OCI-LY3 (cell line): ENCODE data around the gene VGLL4.

Experiments
- H2AFZ ChIP-seq: fragments of 200-600, 300-600 bp; shearing (Covaris generic); 2 replicates; pipeline ENCODE4 v1.6.0; 2014; ENCODE audit warnings: antibody characterized with exemption, low read depth, low read length
- H3K27ac ChIP-seq: fragments of 200-600, 300-600 bp; sonication (generic); 2 replicates; pipeline ENCODE4 v1.5.1; 2014; ENCODE audit warnings: mild to moderate bottlenecking, low read length, moderate library complexity, mixed read lengths
- H3K27me3 ChIP-seq: fragments of 200-600, 300-600 bp; sonication (generic); 2 replicates; pipeline ENCODE4 v1.6.1; 2014; ENCODE audit warnings: low read depth, low read length, mixed read lengths
- H3K36me3 ChIP-seq: fragments of 200-600, 300-600 bp; sonication (generic); replicated peaks from 2 replicates; pipeline ENCODE3; 2014; ENCODE audit warnings: low read depth, low read length, mixed read lengths
- H3K4me1 ChIP-seq: fragments of 300-600, 200-600 bp; sonication (generic); 2 replicates; pipeline ENCODE4 v1.6.1; 2014; ENCODE audit warnings: low read length, mixed read lengths
- H3K4me2 ChIP-seq: fragments of 200-600, 300-600 bp; sonication (generic); 2 replicates; pipeline ENCODE4 v1.6.1; 2014; ENCODE audit warnings: low read length, mixed read lengths
- H3K4me3 ChIP-seq: fragments of 300-600, 200-600 bp; sonication (generic); 2 replicates; pipeline ENCODE4 v1.5.1; 2014; ENCODE audit warnings: antibody characterized with exemption, mild to moderate bottlenecking, low read length, moderate library complexity
- H3K79me2 ChIP-seq: fragments of 300-600, 200-600 bp; shearing (Covaris generic); 2 replicates; pipeline ENCODE4 v1.6.1; 2014; ENCODE audit warnings: mild to moderate bottlenecking, low read length, mixed read lengths
- H3K9ac ChIP-seq: fragments of 300-600, 200-600 bp; shearing (Covaris generic); 2 replicates; pipeline ENCODE4 v1.6.0; 2014; ENCODE audit warnings: mild to moderate bottlenecking, low read length, moderate library complexity
- H3K9me3 ChIP-seq: fragments of 200-600, 300-600 bp; shearing (Covaris generic); 2 replicates; pipeline ENCODE4 v1.6.1; 2014; ENCODE audit warnings: low read length, mixed read lengths; ENCODE audit not compliant: insufficient read depth
- H4K20me1 ChIP-seq: fragments of 200-600, 300-600 bp; sonication (generic); 2 replicates; pipeline ENCODE4 v1.6.1; 2016; ENCODE audit warnings: low read length, mixed read lengths; ENCODE audit not compliant: insufficient read depth
- CTCF ChIP-seq: fragments of 200-600, 300-600 bp; sonication (generic); IDR thresholded peaks from 2 replicates; pipeline ENCODE4 v1.5.1; 2014; ENCODE audit warnings: antibody characterized with exemption, low read length, low read depth
- EZH2phosphoT487 ChIP-seq: fragments of 200-600 bp; shearing (Covaris generic); IDR thresholded peaks from 2 replicates; pipeline ENCODE4 v1.6.1; 2018; ENCODE audit warnings: antibody characterized with exemption, mixed run types, low read depth

The VGLL4 gene

GRCh38 chr3:11627612-11628011 lies 16.1 kb downstream of the VGLL4 start:
- TF ChIP-seq EZH2phosphoT487, result no peak
- no peak for TF ChIP-seq CTCF
- no peak overlapping the region for H3K9ac ChIP-seq
- H3K9me3 ChIP-seq, result no peaks in the 10 kb centered on the region
- H3K4me1 ChIP-seq, result peaks cover 4% of the 10 kb centered on the region; the same call in 1 of the 2 replicates
- H3K27ac ChIP-seq, result no peak overlapping the region
- H3K4me3 ChIP-seq, result no peak overlapping the region
- no peak overlapping the region for H3K4me2 ChIP-seq
- H2AFZ ChIP-seq, result no peak overlapping the region
- no peaks in the 10 kb centered on the region for H3K36me3 ChIP-seq
- H3K79me2 ChIP-seq, result peaks cover 85% of the 10 kb centered on the region
- H4K20me1 ChIP-seq, result peaks cover 68% of the 10 kb centered on the region
- H3K27me3 ChIP-seq, result no peaks in the 10 kb centered on the region

DNA sequence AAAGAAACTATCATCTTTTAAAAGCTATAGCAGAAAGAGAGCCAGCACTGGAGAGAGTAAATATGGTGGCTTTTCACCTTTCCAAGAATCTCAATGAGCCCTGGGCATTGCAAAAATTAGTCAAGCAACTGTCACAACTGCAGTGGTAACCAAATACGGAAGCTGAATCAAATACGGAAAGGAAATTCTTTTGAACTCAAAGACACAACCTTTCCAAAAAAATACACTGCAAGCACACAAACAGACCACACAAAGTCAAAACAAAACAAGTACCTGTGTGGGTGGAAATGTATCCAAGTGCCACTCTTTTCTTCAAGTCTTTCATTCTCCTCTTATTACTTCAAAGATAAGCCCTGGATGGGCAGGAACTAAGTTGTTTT lies 17.6 kb downstream of the VGLL4 start:
- peaks cover 4% of the 10 kb centered on the region; the same call in 1 of the 2 replicates for H3K4me1 ChIP-seq
- no peaks in the 10 kb centered on the region for H3K36me3 ChIP-seq
- peaks cover 86% of the 10 kb centered on the region for H3K79me2 ChIP-seq
- no peak overlapping the region for H3K9ac ChIP-seq
- H3K9me3 ChIP-seq, result no peaks in the 10 kb centered on the region
- H2AFZ ChIP-seq, result no peak overlapping the region
- TF ChIP-seq CTCF (no peak), EZH2phosphoT487 (no peak)
- H4K20me1 ChIP-seq, result peaks cover 73% of the 10 kb centered on the region
- H3K27ac ChIP-seq, result no peak overlapping the region
- H3K27me3 ChIP-seq, result no peaks in the 10 kb centered on the region
- H3K4me3 ChIP-seq, result no peak overlapping the region
- no peak overlapping the region for H3K4me2 ChIP-seq

DNA sequence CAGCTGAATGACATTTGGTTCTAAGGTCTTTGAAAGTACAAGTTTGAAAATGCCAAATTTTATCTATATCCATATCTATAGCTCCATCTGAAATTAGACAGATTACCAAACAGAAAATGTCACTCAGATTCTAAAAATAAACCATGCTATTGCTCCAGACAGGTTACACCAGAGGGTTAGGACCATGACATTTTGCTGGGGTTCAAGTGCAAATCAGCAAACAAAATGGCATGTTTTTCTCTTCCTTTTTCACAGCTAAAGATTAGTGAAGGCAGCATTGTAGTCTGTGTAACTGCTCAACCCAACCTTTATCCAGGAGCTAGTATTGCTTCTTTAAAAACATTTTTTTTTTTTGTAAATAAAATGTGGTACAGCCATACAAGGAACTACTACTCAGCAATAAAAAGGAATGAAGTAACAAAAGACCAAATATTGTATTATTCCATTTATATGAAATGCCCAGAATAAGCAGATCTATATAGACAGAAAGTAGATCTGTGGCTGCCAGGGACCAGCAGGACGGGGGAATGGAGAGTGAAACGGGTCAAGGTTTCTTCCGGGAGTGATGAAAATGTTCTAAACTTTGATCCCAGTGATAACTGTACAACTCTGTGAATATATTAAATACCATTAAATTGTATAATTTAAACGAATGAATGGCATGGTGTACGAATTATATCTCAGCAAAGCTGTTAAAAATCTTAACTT lies 18.2 kb downstream of the VGLL4 start:
- Histone ChIP-seq H3K9me3 (no peaks in the 10 kb centered on the region), H3K4me3 (no peak overlapping the region), H3K4me1 (peaks cover 4% of the 10 kb centered on the region; the same call in 1 of the 2 replicates), H3K36me3 (no peaks in the 10 kb centered on the region), H3K27ac (no peak overlapping the region), H3K9ac (no peak overlapping the region), H3K4me2 (no peak overlapping the region), H3K79me2 (peaks cover 85% of the 10 kb centered on the region), H2AFZ (no peak overlapping the region), H4K20me1 (peaks cover 74% of the 10 kb centered on the region), H3K27me3 (no peaks in the 10 kb centered on the region)
- TF ChIP-seq EZH2phosphoT487 (no peak), CTCF (no peak)

- no peak overlapping the region for H3K9ac ChIP-seq
- TF ChIP-seq CTCF (no peak), EZH2phosphoT487 (no peak)
- no peak overlapping the region for H3K27ac ChIP-seq
Measured at GRCh38 chr3:11624704-11625375, 18.9 kb downstream of the VGLL4 start.

More at GRCh38 chr3:11624704-11625375, 18.9 kb downstream of the VGLL4 start:
- no peak overlapping the region for H3K4me2 ChIP-seq
- H2AFZ ChIP-seq, result no peak overlapping the region
- no peaks in the 10 kb centered on the region for H3K36me3 ChIP-seq
- peaks cover 9% of the 10 kb centered on the region for H3K4me1 ChIP-seq
- no peak overlapping the region for H3K4me3 ChIP-seq
- H3K9me3 ChIP-seq, result no peaks in the 10 kb centered on the region
- H3K27me3 ChIP-seq, result no peaks in the 10 kb centered on the region
- peaks cover 87% of the 10 kb centered on the region for H3K79me2 ChIP-seq
- H4K20me1 ChIP-seq, result peaks cover 76% of the 10 kb centered on the region
